ENCODE measurements around the gene CD48.

- no peak for TF ChIP-seq CTCF (IDR thresholded peaks at IDR 0.05; ENCODE audit: low read depth, low read length)
- no peak for TF ChIP-seq EZH2phosphoT487 (IDR thresholded peaks at IDR 0.05; ENCODE audit: low read depth)
Measured at GRCh38 chr1:160634543-160635491, 76.8 kb downstream of the CD48 start.

All from OCI-LY3 (cell line).